GM23338 (cell line): ENCODE results near the gene GRIA4. TPM values are rescaled to one million over a fixed set of nuclear protein-coding genes. Genes with fewer than 3 reads are reported as not detected.

Source experiments
- ATAC-seq: fragments of 200-7000 bp; cut with Tn5 transposase; 3 replicates; pipeline ENCODE4 v1.9.1; 2020
- DNase-seq: peaks from one replicate; pipeline ENCODE4 v3.0.0-alpha.2; 2015; ENCODE audit warnings: low spot score
- H2AFZ ChIP-seq: fragments of 200-600 bp; sonication (generic); 2 replicates; pipeline ENCODE4 v1.8.0; 2016; ENCODE audit warnings: antibody characterized with exemption, mild to moderate bottlenecking, moderate library complexity
- H3F3A ChIP-seq: fragments of 200-600 bp; sonication (generic); replicated peaks from 2 replicates; pipeline ENCODE4 v1.8.0; 2017; ENCODE audit warnings: antibody characterized with exemption, mixed run types, low read depth
- H3K27ac ChIP-seq: fragments of 200-600 bp; sonication (generic); 2 replicates; pipeline ENCODE4 v1.6.1; 2016; ENCODE audit warnings: low read depth
- H3K27me3 ChIP-seq: fragments of 200-600 bp; sonication (generic); 2 replicates; pipeline ENCODE4 v1.8.0; 2016; ENCODE audit warnings: mild to moderate bottlenecking, mixed run types, moderate library complexity; ENCODE audit not compliant: insufficient read depth
- H3K36me3 ChIP-seq: fragments of 200-600 bp; sonication (generic); 2 replicates; pipeline ENCODE4 v1.8.0; 2016; ENCODE audit warnings: mild to moderate bottlenecking; ENCODE audit not compliant: insufficient read depth
- H3K4me1 ChIP-seq: fragments of 200-600 bp; sonication (generic); 2 replicates; pipeline ENCODE4 v1.8.0; 2016; ENCODE audit warnings: mild to moderate bottlenecking, moderate library complexity; ENCODE audit not compliant: insufficient read depth
- H3K4me2 ChIP-seq: fragments of 200-600 bp; sonication (generic); 2 replicates; pipeline ENCODE4 v1.7.1; 2017; ENCODE audit warnings: mixed run types
- H3K4me3 ChIP-seq: fragments of 200-600 bp; sonication (generic); 2 replicates; pipeline ENCODE4 v1.6.1; 2016; ENCODE audit warnings: mixed run types
- H3K79me2 ChIP-seq: fragments of 200-600 bp; sonication (generic); replicated peaks from 2 replicates; pipeline ENCODE4 v1.8.0; 2017; ENCODE audit warnings: mild to moderate bottlenecking; ENCODE audit not compliant: insufficient read depth
- H3K9me2 ChIP-seq: fragments of 200-600 bp; sonication (generic); 2 replicates; pipeline ENCODE4 v1.8.0; 2017; ENCODE audit not compliant: insufficient read depth
- H4K20me1 ChIP-seq: fragments of 200-600 bp; sonication (generic); replicated peaks from 2 replicates; pipeline ENCODE4 v1.8.0; 2017; ENCODE audit warnings: mild to moderate bottlenecking; ENCODE audit not compliant: insufficient read depth
- H3K27ac Mint-ChIP-seq: 2 replicates; pipeline ENCODE4 v1.8.0; 2020; ENCODE audit warnings: inconsistent platforms, mild to moderate bottlenecking, moderate library complexity, mixed read lengths
- H3K27me3 Mint-ChIP-seq: 3 replicates; pipeline ENCODE4 v1.8.0; 2022; ENCODE audit warnings: low read depth, mild to moderate bottlenecking, moderate library complexity, mixed read lengths, inconsistent platforms; ENCODE audit not compliant: insufficient read depth, poor library complexity
- H3K36me3 Mint-ChIP-seq: 3 replicates; pipeline ENCODE4 v1.8.0; 2021; ENCODE audit warnings: low read depth, mild to moderate bottlenecking, inconsistent platforms, moderate library complexity, mixed read lengths
- H3K4me1 Mint-ChIP-seq: 3 replicates; pipeline ENCODE4 v1.8.0; 2020; ENCODE audit warnings: mild to moderate bottlenecking, inconsistent platforms, mixed read lengths
- H3K4me3 Mint-ChIP-seq: 3 replicates; pipeline ENCODE4 v1.8.0; 2021; ENCODE audit warnings: moderate library complexity, mild to moderate bottlenecking, inconsistent platforms, mixed read lengths
- H3K9me3 Mint-ChIP-seq: 3 replicates; pipeline ENCODE4 v1.8.0; 2020; ENCODE audit warnings: moderate library complexity, mild to moderate bottlenecking, inconsistent platforms, mixed read lengths
- ETS1 ChIP-seq: IDR thresholded peaks from 2 replicates; pipeline ENCODE4 v1.6.1; 2016; ENCODE audit warnings: antibody characterized with exemption
- EZH2 ChIP-seq: fragments of 200-600 bp; sonication (generic); IDR thresholded peaks from one replicate; pipeline ENCODE4 v1.8.0; 2017; ENCODE audit warnings: antibody characterized with exemption, mild to moderate bottlenecking, low read depth; ENCODE audit not compliant: unreplicated experiment
- EZH2phosphoT487 ChIP-seq: fragments of 200-600 bp; sonication (generic); IDR thresholded peaks from one replicate; pipeline ENCODE4 v1.8.1; 2018; ENCODE audit warnings: antibody characterized with exemption; ENCODE audit not compliant: unreplicated experiment
- JUNB ChIP-seq: IDR thresholded peaks from one replicate; pipeline ENCODE4 v1.6.1; 2016; ENCODE audit warnings: antibody characterized with exemption; ENCODE audit not compliant: unreplicated experiment
- NANOG ChIP-seq: IDR thresholded peaks from 2 replicates; pipeline ENCODE4 v1.6.1; 2016; ENCODE audit warnings: antibody characterized with exemption, borderline replicate concordance
- POLR2AphosphoS5 ChIP-seq: IDR thresholded peaks from 2 replicates; pipeline ENCODE4 v1.6.1; 2016; ENCODE audit warnings: antibody characterized with exemption, low read depth
- ZNF114 ChIP-seq: fragments of 250-450 bp; sonication (Bioruptor Pico); IDR thresholded peaks from 2 replicates; pipeline ENCODE4 v1.5.0; 2020; ENCODE audit warnings: mild to moderate bottlenecking, moderate library complexity
- ZNF331 ChIP-seq: fragments of 250-450 bp; sonication (Bioruptor Pico); IDR thresholded peaks from 2 replicates; pipeline ENCODE4 v1.5.0; 2020; ENCODE audit warnings: low read depth, mild to moderate bottlenecking, moderate library complexity
- ZNF462 ChIP-seq: fragments of 250-450 bp; sonication (Bioruptor Pico); IDR thresholded peaks from 2 replicates; pipeline ENCODE4 v1.5.0; 2020; ENCODE audit warnings: mild to moderate bottlenecking, moderate library complexity
- polyA plus RNA-seq: library from polyadenylated mRNA; unstranded; fragments of >200 nt; fragmentation: Nextera tagmentation; extraction: Ambion mirVana; gene quantifications from 2 replicates; pipeline ENCODE4 v1.2.1, GENCODE V29; 2016
- total RNA-seq: library from RNA; depleted of rRNA; stranded (reverse); fragments of >200 nt; shearing (Covaris generic); gene quantifications from 2 replicates; pipeline ENCODE4 v1.2.3, GENCODE V29; 2014
- TF ChIP-seq, protein P1 (sequence below), 2 experiments: fragments of 200-600 bp in 1 of 2; sonication (generic) in 1 of 2; conservative IDR thresholded peaks; 2 replicates each; pipeline versions ENCODE4 v1.5.1 to v1.6.1; 2016 to 2017; ENCODE audit warnings: antibody characterized with exemption in 2 of 2, low read depth in 2 of 2, mild to moderate bottlenecking in 2 of 2, moderate library complexity in 1 of 2

GRIA4 gene
- total and polyA plus RNA-seq, 2 experiments from 2014 or later, result 17.8 to 71.1 TPM

DNA sequence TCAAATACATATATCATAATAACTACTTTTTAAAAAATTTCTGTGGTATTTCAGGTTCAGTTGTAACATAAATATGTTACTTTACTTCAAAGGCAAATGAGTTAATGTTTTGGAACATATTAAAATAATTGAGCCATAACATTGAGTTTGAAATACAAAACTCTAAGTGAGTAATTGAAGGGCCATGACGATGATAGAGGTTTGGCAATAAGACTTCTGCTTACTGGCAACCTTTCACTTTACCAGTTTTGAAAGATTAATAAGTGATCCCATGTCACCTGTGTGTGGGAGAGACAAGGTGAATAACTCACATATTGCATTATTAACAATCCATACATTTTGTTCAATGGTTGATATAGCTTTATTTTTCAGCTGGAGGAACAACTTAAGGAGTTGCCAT, 144.4 kb downstream of the GRIA4 start (continued):
- TF ChIP-seq ZNF462 (no peak), ETS1 (no peak), ZNF114 (no peak), EZH2 (no peak)

DNA sequence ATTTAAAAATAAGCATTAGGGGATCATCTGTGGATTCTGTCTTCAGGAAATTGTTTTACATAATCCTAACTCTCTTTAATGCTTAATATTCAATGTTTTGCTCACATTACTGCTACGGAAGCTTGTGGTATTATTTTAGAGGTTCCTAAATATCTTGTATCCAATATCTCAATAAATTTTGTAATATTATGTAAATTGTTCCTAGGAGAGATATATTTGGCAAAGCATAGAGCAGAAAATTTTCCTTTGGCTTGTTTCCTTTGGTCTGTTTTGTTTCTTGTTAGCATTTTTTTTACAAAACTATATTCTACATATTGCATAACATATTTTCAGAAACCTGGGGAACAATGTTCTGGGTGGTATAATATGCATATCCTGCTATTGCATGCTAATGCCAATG, 144.8 kb downstream of the GRIA4 start:
- Histone ChIP-seq H3K4me3 (no peak overlapping the region), H3F3A (no peaks in the 10 kb centered on the region), H3K27ac (no peak overlapping the region), H3K79me2 (no peaks in the 10 kb centered on the region), H3K9me2 (no peaks in the 10 kb centered on the region), H3K36me3 (no peaks in the 10 kb centered on the region), H2AFZ (no peak overlapping the region), H3K4me2 (no peak overlapping the region), H3K27me3 (no peaks in the 10 kb centered on the region), H3K4me1 (peaks cover 16% of the 10 kb centered on the region), H4K20me1 (no peaks in the 10 kb centered on the region)
- Mint-ChIP-seq H3K4me1 (peaks cover 18% of the 10 kb centered on the region), H3K9me3 (no peaks in the 10 kb centered on the region), H3K36me3 (peaks cover 7% of the 10 kb centered on the region; the same call in 1 of the 3 replicates), H3K4me3 (no peak overlapping the region), H3K27ac (no peak overlapping the region), H3K27me3 (no peaks in the 10 kb centered on the region)
- no peak for ATAC-seq
- no peak for DNase-seq
- TF ChIP-seq ZNF331, result no peak
- TF ChIP-seq, protein P1, sequence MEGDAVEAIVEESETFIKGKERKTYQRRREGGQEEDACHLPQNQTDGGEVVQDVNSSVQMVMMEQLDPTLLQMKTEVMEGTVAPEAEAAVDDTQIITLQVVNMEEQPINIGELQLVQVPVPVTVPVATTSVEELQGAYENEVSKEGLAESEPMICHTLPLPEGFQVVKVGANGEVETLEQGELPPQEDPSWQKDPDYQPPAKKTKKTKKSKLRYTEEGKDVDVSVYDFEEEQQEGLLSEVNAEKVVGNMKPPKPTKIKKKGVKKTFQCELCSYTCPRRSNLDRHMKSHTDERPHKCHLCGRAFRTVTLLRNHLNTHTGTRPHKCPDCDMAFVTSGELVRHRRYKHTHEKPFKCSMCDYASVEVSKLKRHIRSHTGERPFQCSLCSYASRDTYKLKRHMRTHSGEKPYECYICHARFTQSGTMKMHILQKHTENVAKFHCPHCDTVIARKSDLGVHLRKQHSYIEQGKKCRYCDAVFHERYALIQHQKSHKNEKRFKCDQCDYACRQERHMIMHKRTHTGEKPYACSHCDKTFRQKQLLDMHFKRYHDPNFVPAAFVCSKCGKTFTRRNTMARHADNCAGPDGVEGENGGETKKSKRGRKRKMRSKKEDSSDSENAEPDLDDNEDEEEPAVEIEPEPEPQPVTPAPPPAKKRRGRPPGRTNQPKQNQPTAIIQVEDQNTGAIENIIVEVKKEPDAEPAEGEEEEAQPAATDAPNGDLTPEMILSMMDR (conservative IDR thresholded peaks at IDR 0.05; ENCODE audit: low read depth in 2 of 2), result no peak
- TF ChIP-seq ETS1, result no peak
- TF ChIP-seq JUNB, result no peak
- TF ChIP-seq NANOG, result no peak
- no peak for TF ChIP-seq POLR2AphosphoS5
- no peak for TF ChIP-seq EZH2phosphoT487
- no peak for TF ChIP-seq EZH2
